H9 (cell line): ENCODE data around the gene SNCA. TPM values are rescaled to one million over a fixed set of nuclear protein-coding genes. Genes with fewer than 3 reads are reported as not detected.

Experiments
- DNase-seq: peaks from one replicate; pipeline ENCODE4 v3.0.0-alpha.2; 2017
- H2AFZ ChIP-seq: one replicate; pipeline ENCODE4 v1.6.1; 2013; ENCODE audit warnings: mild to moderate bottlenecking, low read length, control low read depth, moderate library complexity
- H2AK5ac ChIP-seq: 2 replicates; pipeline ENCODE4 v1.6.1; 2013; ENCODE audit warnings: low read length, control low read depth, mixed read lengths; ENCODE audit not compliant: insufficient read length
- H2BK120ac ChIP-seq: one replicate; pipeline ENCODE4 v1.6.1; 2013; ENCODE audit warnings: low read depth, mild to moderate bottlenecking, low read length, control low read depth, inconsistent platforms; ENCODE audit not compliant: poor library complexity, severe bottlenecking
- H2BK12ac ChIP-seq: 2 replicates; pipeline ENCODE4 v1.6.1; 2013; ENCODE audit warnings: low read length, control low read depth, mixed read lengths, low read depth; ENCODE audit not compliant: insufficient read length
- H2BK15ac ChIP-seq: 2 replicates; pipeline ENCODE4 v1.6.1; 2013; ENCODE audit warnings: low read depth, low read length, control low read depth
- H2BK20ac ChIP-seq: one replicate; pipeline ENCODE4 v1.6.1; 2013; ENCODE audit warnings: low read depth, mild to moderate bottlenecking, low read length, control low read depth, inconsistent platforms; ENCODE audit not compliant: poor library complexity, severe bottlenecking
- H2BK5ac ChIP-seq: 2 replicates; pipeline ENCODE4 v1.6.1; 2013; ENCODE audit warnings: low read length, control low read depth, mixed read lengths; ENCODE audit not compliant: insufficient read length
- H3K14ac ChIP-seq: 2 replicates; pipeline ENCODE4 v1.6.1; 2013; ENCODE audit warnings: low read length, control low read depth; ENCODE audit not compliant: insufficient read depth
- H3K18ac ChIP-seq: 2 replicates; pipeline ENCODE4 v1.6.1; 2013; ENCODE audit warnings: low read depth, mild to moderate bottlenecking, mixed read lengths, low read length, control low read depth; ENCODE audit not compliant: insufficient read length
- H3K23ac ChIP-seq: 2 replicates; pipeline ENCODE4 v1.6.1; 2013; ENCODE audit warnings: low read length, control low read depth, mixed read lengths, low read depth; ENCODE audit not compliant: insufficient read length
- H3K23me2 ChIP-seq: 2 replicates; pipeline ENCODE4 v1.6.1; 2013; ENCODE audit warnings: low read depth, mild to moderate bottlenecking, mixed read lengths, low read length, control low read depth; ENCODE audit not compliant: insufficient read length, poor library complexity, severe bottlenecking
- H3K27ac ChIP-seq: 2 replicates; pipeline ENCODE4 v1.5.1; 2013; ENCODE audit warnings: low read length, control low read depth, mixed read lengths, low read depth; ENCODE audit not compliant: insufficient read length
- H3K27me3 ChIP-seq: 2 replicates; pipeline ENCODE4 v1.6.1; 2013; ENCODE audit warnings: low read length, control low read depth, inconsistent platforms; ENCODE audit not compliant: insufficient read depth
- H3K4ac ChIP-seq: 2 replicates; pipeline ENCODE4 v1.6.1; 2013; ENCODE audit warnings: low read depth, mild to moderate bottlenecking, control low read depth, inconsistent platforms, low read length, moderate library complexity
- H3K4me1 ChIP-seq: 2 replicates; pipeline ENCODE4 v1.6.1; 2013; ENCODE audit warnings: low read length, control low read depth, inconsistent platforms; ENCODE audit not compliant: insufficient read depth
- H3K4me2 ChIP-seq: 2 replicates; pipeline ENCODE4 v1.6.1; 2013; ENCODE audit warnings: low read length, control low read depth, mixed read lengths; ENCODE audit not compliant: insufficient read length, insufficient read depth
- H3K56ac ChIP-seq: 2 replicates; pipeline ENCODE4 v1.6.1; 2013; ENCODE audit warnings: low read depth, mild to moderate bottlenecking, mixed read lengths, low read length, control low read depth; ENCODE audit not compliant: insufficient read length
- H3K79me1 ChIP-seq: 2 replicates; pipeline ENCODE4 v1.6.1; 2013; ENCODE audit warnings: low read depth, mild to moderate bottlenecking, moderate library complexity, low read length, control low read depth, inconsistent platforms; ENCODE audit not compliant: insufficient read depth, poor library complexity, severe bottlenecking
- H3K79me2 ChIP-seq: 2 replicates; pipeline ENCODE4 v1.6.1; 2013; ENCODE audit warnings: low read length, control low read depth, inconsistent platforms; ENCODE audit not compliant: insufficient read depth
- H3K9ac ChIP-seq: 2 replicates; pipeline ENCODE4 v1.6.1; 2013; ENCODE audit warnings: low read length, control low read depth, mixed read lengths; ENCODE audit not compliant: insufficient read length; ENCODE audit errors: extremely low read depth
- H3K9me3 ChIP-seq: one replicate; pipeline ENCODE4 v1.6.1; 2013; ENCODE audit warnings: low read depth, low read length, inconsistent platforms; ENCODE audit not compliant: control insufficient read depth
- H3T11ph ChIP-seq: one replicate; pipeline ENCODE4 v1.6.1; 2013; ENCODE audit warnings: mild to moderate bottlenecking, low read length, control low read depth, inconsistent platforms
- H4K20me1 ChIP-seq: one replicate; pipeline ENCODE4 v1.6.1; 2013; ENCODE audit not compliant: control insufficient read depth, insufficient read length, insufficient read depth
- H4K5ac ChIP-seq: 2 replicates; pipeline ENCODE4 v1.6.1; 2013; ENCODE audit warnings: low read depth, mild to moderate bottlenecking, mixed read lengths, low read length, control low read depth; ENCODE audit not compliant: insufficient read length
- H4K8ac ChIP-seq: replicated peaks from 2 replicates; pipeline ENCODE4 v1.6.1; 2013; ENCODE audit warnings: low read length, control low read depth, mixed read lengths, low read depth; ENCODE audit not compliant: insufficient read length
- H4K91ac ChIP-seq: 2 replicates; pipeline ENCODE4 v1.6.1; 2013; ENCODE audit warnings: low read depth, mild to moderate bottlenecking, moderate library complexity, mixed read lengths, low read length, control low read depth; ENCODE audit not compliant: insufficient read length
- H3K27ac Mint-ChIP-seq, 3 experiments: 2 replicates in 2 of 3; 3 replicates in 1 of 3; pipeline ENCODE4 v1.8.0; 2020 to 2021; ENCODE audit warnings: mixed read lengths in 3 of 3, mild to moderate bottlenecking in 1 of 3, moderate library complexity in 1 of 3
- H3K27me3 Mint-ChIP-seq: 2 replicates; pipeline ENCODE4 v1.8.0; 2021; ENCODE audit warnings: low read depth, mild to moderate bottlenecking, moderate library complexity, mixed read lengths
- H3K36me3 Mint-ChIP-seq, 3 experiments: 2 replicates in 2 of 3; 3 replicates in 1 of 3; pipeline ENCODE4 v1.8.0; 2020 to 2021; ENCODE audit warnings: low read depth in 3 of 3, mixed read lengths in 3 of 3; ENCODE audit not compliant: insufficient read depth in 1 of 3
- H3K4me1 Mint-ChIP-seq, 2 experiments: 2 replicates each; pipeline ENCODE4 v1.8.0; 2020; ENCODE audit warnings: mixed read lengths in 2 of 2
- H3K4me3 Mint-ChIP-seq, 2 experiments: 2 replicates in 1 of 2; 3 replicates in 1 of 2; pipeline ENCODE4 v1.8.0; 2020 to 2021; ENCODE audit warnings: mild to moderate bottlenecking in 2 of 2, mixed read lengths in 2 of 2, moderate library complexity in 1 of 2
- H3K9me3 Mint-ChIP-seq, 2 experiments: 2 replicates in 1 of 2; 3 replicates in 1 of 2; pipeline ENCODE4 v1.8.0; 2020; ENCODE audit warnings: mild to moderate bottlenecking in 2 of 2, mixed read lengths in 2 of 2, moderate library complexity in 1 of 2
- CTCF ChIP-seq: fragments of 200-600 bp; sonication (generic); conservative IDR thresholded peaks from 3 replicates; pipeline ENCODE4 v1.8.0; 2021; ENCODE audit warnings: antibody characterized with exemption, mild to moderate bottlenecking
- WGBS: extraction: QIAGEN DNeasy Blood & Tissue Kit; methylation state at CpG from one replicate; pipeline ENCODE4 v1.1.7; 2013; ENCODE audit warnings: missing lambda C conversion rate, low lambda C conversion rate, mixed read lengths; ENCODE audit not compliant: insufficient read length; ENCODE audit errors: extremely low coverage; 5-methylcytosine and 5-hydroxymethylcytosine counted together
- total RNA-seq: library from RNA; stranded (reverse); gene quantifications from 2 replicates; pipeline ENCODE4 v1.2.1, GENCODE V29; 2021

SNCA gene
- total RNA-seq, 1 experiment from 2014 or later = 8.5 TPM

GRCh38 chr4:89820010-89820409, 17.0 kb downstream of the SNCA start:
- Histone ChIP-seq H3K14ac (no peak overlapping the region), H2BK12ac (no peak overlapping the region), H3K9me3 (no peaks in the 10 kb centered on the region), H3K18ac (no peak overlapping the region), H3K23me2 (no peaks in the 10 kb centered on the region), H3K27me3 (no peaks in the 10 kb centered on the region), H3K79me1 (no peaks in the 10 kb centered on the region), H3T11ph (no peak overlapping the region), H3K79me2 (no peaks in the 10 kb centered on the region), H2BK15ac (no peak overlapping the region), H4K91ac (no peak overlapping the region), H2BK5ac (no peak overlapping the region), H3K23ac (no peak overlapping the region), H3K56ac (no peak overlapping the region), H3K9ac (no peak overlapping the region), H4K20me1 (no peaks in the 10 kb centered on the region), H3K4me2 (no peak overlapping the region), H4K5ac (no peak overlapping the region), H4K8ac (no peak overlapping the region), H2BK120ac (no peak overlapping the region), H3K27ac (no peak overlapping the region), H2BK20ac (no peak overlapping the region), H3K4me1 (no peaks in the 10 kb centered on the region), H2AK5ac (no peak overlapping the region), H3K4ac (no peak overlapping the region), H2AFZ (no peak overlapping the region)
- Mint-ChIP-seq H3K27ac (no peak overlapping the region), H3K4me1 (peaks cover 6 to 7% of the 10 kb centered on the region in 2 experiments), H3K27me3 (no peaks in the 10 kb centered on the region), H3K4me3 (no peak overlapping the region), H3K9me3 (no peaks in the 10 kb centered on the region), H3K36me3 (peaks cover 0 to 4% (median 0%) of the 10 kb centered on the region in 3 experiments; a peak in 4 of 7 replicates)
- WGBS = no CpG with 5 or more reads among the region's 3 CpGs
- no peak for DNase-seq
- TF ChIP-seq CTCF = no peak
